Suprapubic skin (tissue), 4 donors: ENCODE results near the gene BBS4. TPM values are rescaled to one million over a fixed set of nuclear protein-coding genes. Genes with fewer than 3 reads are reported as not detected.
"Not testable (repeated sequence)": the region's sequence is repeated elsewhere in the genome, so short reads cannot be mapped to it uniquely, and the experiment has no call there.

Source experiments
- DNase-seq, 2 donors: peaks; one replicate each; pipeline ENCODE4 v3.0.0-alpha.2; 2019; ENCODE audit warnings: low spot score in 2 of 2
- H3K27ac ChIP-seq: fragments of 200-600 bp; sonication (generic); one replicate; pipeline ENCODE4 v1.5.1; 2019
- H3K27me3 ChIP-seq: fragments of 200-600 bp; sonication (generic); one replicate; pipeline ENCODE4 v1.5.1; 2019
- H3K36me3 ChIP-seq: fragments of 200-600 bp; sonication (generic); one replicate; pipeline ENCODE4 v1.5.1; 2019
- H3K4me1 ChIP-seq: fragments of 200-600 bp; sonication (generic); one replicate; pipeline ENCODE4 v1.5.1; 2019
- H3K4me3 ChIP-seq: fragments of 200-600 bp; sonication (generic); one replicate; pipeline ENCODE4 v1.5.1; 2019; ENCODE audit warnings: mild to moderate bottlenecking
- H3K9me3 ChIP-seq: fragments of 200-600 bp; sonication (generic); one replicate; pipeline ENCODE4 v1.5.1; 2019
- EP300 ChIP-seq: sonication (generic); formaldehyde crosslinking; IDR thresholded peaks from one replicate; pipeline ENCODE4 v1.6.1; 2017; ENCODE audit warnings: antibody characterized with exemption
- POLR2A ChIP-seq, 2 donors: fragments of 450-650 bp; IDR thresholded peaks; one replicate each; pipeline ENCODE4 v1.6.1; 2017; ENCODE audit warnings: antibody characterized with exemption in 2 of 2, mild to moderate bottlenecking in 2 of 2, moderate library complexity in 2 of 2
- POLR2AphosphoS5 ChIP-seq, 3 donors: sonication (generic); formaldehyde crosslinking; IDR thresholded peaks; one replicate each; pipeline ENCODE4 v1.6.1; 2017; ENCODE audit warnings: antibody characterized with exemption in 3 of 3
- WGBS: methylation state at CpG from one replicate; pipeline ENCODE4 v1.1.5; 2018; 5-methylcytosine and 5-hydroxymethylcytosine counted together
- total RNA-seq, 4 donors: library from RNA; depleted of rRNA; stranded (reverse); fragments of >200 nt; gene quantifications; one replicate each; pipeline ENCODE4 v1.1.0, GENCODE V29; 2016
- TF ChIP-seq, protein P1 (sequence below), 2 donors: fragments of 200-600 bp in 1 of 2; fragments of 450-650 bp in 1 of 2; sonication (generic) in 1 of 2; IDR thresholded peaks; one replicate each; pipeline ENCODE4 v1.5.1; 2016 to 2019; ENCODE audit warnings: antibody characterized with exemption in 2 of 2, mild to moderate bottlenecking in 1 of 2, moderate library complexity in 1 of 2

The BBS4 gene
- total RNA-seq, 4 donors from 2014 or later = 10.8 to 53.9 (median 21.2) TPM

DNA sequence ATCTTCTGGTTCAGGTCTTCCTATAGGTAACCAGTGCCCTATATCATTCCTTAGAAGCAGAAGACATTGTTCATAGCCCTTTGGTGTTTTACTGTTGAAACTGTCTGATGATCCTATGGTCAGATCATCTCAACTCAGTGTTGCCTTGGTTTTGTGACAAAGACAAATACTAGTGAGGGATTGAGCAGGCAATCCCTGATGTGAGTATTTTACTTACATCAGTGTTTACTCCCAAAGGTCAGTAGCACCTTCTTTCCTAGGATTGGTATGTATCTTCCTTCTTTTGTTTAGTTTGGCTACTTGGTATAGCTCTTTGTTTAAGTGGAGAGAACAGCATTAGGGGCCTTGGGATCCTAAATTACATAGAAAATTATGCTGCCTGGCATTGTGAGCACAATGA is 41.1 kb downstream of the BBS4 start:
- no peak for TF ChIP-seq POLR2AphosphoS5 (IDR thresholded peaks at IDR 0.05)
- TF ChIP-seq, protein P1, sequence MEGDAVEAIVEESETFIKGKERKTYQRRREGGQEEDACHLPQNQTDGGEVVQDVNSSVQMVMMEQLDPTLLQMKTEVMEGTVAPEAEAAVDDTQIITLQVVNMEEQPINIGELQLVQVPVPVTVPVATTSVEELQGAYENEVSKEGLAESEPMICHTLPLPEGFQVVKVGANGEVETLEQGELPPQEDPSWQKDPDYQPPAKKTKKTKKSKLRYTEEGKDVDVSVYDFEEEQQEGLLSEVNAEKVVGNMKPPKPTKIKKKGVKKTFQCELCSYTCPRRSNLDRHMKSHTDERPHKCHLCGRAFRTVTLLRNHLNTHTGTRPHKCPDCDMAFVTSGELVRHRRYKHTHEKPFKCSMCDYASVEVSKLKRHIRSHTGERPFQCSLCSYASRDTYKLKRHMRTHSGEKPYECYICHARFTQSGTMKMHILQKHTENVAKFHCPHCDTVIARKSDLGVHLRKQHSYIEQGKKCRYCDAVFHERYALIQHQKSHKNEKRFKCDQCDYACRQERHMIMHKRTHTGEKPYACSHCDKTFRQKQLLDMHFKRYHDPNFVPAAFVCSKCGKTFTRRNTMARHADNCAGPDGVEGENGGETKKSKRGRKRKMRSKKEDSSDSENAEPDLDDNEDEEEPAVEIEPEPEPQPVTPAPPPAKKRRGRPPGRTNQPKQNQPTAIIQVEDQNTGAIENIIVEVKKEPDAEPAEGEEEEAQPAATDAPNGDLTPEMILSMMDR (IDR thresholded peaks at IDR 0.05) = no peak
- no peak for TF ChIP-seq POLR2A (IDR thresholded peaks at IDR 0.05)
- no peak for TF ChIP-seq EP300
- Histone ChIP-seq H3K4me1 (no peaks in the 10 kb centered on the region), H3K36me3 (peaks cover 30% of the 10 kb centered on the region), H3K4me3 (no peak overlapping the region), H3K9me3 (no peaks in the 10 kb centered on the region), H3K27ac (no peak overlapping the region), H3K27me3 (no peaks in the 10 kb centered on the region)
- DNase-seq = no peak

DNA sequence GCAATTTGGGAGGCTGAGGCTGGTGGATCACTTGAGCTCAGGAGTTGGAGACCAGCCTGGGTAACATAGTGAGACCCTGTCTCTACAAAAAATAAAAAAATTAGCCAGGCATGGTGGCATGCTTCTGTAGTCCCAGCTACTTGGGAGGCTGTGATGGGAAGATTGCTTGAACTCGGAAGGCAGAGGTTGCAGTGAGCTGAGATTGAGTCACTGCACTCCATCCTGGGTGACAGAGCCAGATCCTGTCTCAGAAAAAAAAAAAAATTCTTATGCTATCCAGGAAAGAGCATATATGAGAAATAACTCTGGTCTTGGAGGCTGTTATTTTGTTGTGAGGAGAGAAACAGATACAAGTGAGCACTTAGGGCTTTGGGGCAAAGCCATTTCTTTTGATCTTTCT is 42.2 kb downstream of the BBS4 start:
- H3K27ac ChIP-seq, DNase-seq, H3K4me1 ChIP-seq, H3K27me3 ChIP-seq, H3K4me3 ChIP-seq, H3K9me3 ChIP-seq: not testable (repeated sequence)
- H3K36me3 ChIP-seq = peaks cover 41% of the 10 kb centered on the region
- WGBS = 94% methylated on average over 1 of the region's 1 CpG

GRCh38 chr15:72728821-72729220 is 42.8 kb downstream of the BBS4 start:
- TF ChIP-seq POLR2AphosphoS5 (IDR thresholded peaks at IDR 0.05) = no peak
- TF ChIP-seq, protein P1 (IDR thresholded peaks at IDR 0.05) = no peak
- TF ChIP-seq POLR2A (IDR thresholded peaks at IDR 0.05) = no peak
- no peak for TF ChIP-seq EP300
- DNase-seq = no peak
- WGBS = 86% methylated on average over 1 of the region's 1 CpG
- Histone ChIP-seq H3K27ac (no peak overlapping the region), H3K4me3 (no peak overlapping the region), H3K4me1 (no peaks in the 10 kb centered on the region), H3K9me3 (no peaks in the 10 kb centered on the region), H3K36me3 (peaks cover 42% of the 10 kb centered on the region), H3K27me3 (no peaks in the 10 kb centered on the region)

DNA sequence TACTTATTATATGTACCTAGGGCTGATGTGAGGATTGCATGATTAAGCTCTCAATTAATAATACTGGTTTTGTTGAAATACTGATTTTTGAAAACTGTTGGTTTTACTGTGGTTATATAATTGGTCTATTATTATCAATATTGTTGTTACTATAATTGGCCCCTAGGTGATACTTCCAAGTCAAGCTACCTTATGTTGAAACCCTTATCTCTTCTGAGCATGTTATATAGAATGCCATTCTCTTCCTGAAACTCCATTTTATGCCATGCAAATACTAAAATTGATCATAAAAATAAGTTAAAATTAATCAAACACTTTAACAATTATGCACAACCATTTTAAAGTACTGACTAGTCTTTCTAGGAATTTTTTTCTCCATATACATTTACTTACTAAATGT is 46.1 kb downstream of the BBS4 start:
- H3K4me1 ChIP-seq = no peaks in the 10 kb centered on the region
- peaks cover 61% of the 10 kb centered on the region for H3K36me3 ChIP-seq
- H3K27me3 ChIP-seq = no peaks in the 10 kb centered on the region
- H3K4me3 ChIP-seq = no peak overlapping the region
- TF ChIP-seq POLR2AphosphoS5 (IDR thresholded peaks at IDR 0.05) = no peak
- TF ChIP-seq, protein P1 (IDR thresholded peaks at IDR 0.05) = no peak
- no peak for TF ChIP-seq POLR2A (IDR thresholded peaks at IDR 0.05)
- TF ChIP-seq EP300 = no peak
- no peaks in the 10 kb centered on the region for H3K9me3 ChIP-seq
- DNase-seq = no peak
- no peak overlapping the region for H3K27ac ChIP-seq

DNA sequence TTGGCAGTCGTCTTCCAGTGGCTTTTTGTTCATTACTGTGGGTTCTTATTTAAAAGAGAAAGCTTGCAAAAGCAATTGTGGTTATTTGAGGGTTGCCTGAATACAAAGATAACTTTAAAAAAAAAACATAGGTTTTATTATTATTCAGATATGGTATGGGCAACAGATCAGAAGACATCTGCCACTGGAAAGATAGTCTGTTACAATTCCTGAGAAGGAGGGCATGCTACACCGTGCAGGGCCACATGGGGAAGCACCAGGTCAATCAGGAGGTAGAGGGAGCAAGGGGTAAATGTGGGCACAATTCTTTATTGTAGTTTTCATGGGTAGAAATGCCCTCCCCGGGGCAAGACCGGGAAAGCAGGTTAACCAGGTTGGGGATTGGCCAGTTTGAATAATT is 46.5 kb downstream of the BBS4 start:
- Histone ChIP-seq H3K9me3 (no peaks in the 10 kb centered on the region), H3K4me3 (no peak overlapping the region), H3K27ac (no peak overlapping the region), H3K36me3 (peaks cover 65% of the 10 kb centered on the region), H3K27me3 (no peaks in the 10 kb centered on the region), H3K4me1 (no peaks in the 10 kb centered on the region)
- no peak for DNase-seq
- TF ChIP-seq POLR2AphosphoS5 (IDR thresholded peaks at IDR 0.05) = no peak
- no peak for TF ChIP-seq EP300
- TF ChIP-seq, protein P1 (IDR thresholded peaks at IDR 0.05) = no peak
- TF ChIP-seq POLR2A (IDR thresholded peaks at IDR 0.05) = no peak
- 90% methylated on average over 4 of the region's 4 CpGs for WGBS
